ENCODE data around the gene LSM3.

LSM3 gene

DNA sequence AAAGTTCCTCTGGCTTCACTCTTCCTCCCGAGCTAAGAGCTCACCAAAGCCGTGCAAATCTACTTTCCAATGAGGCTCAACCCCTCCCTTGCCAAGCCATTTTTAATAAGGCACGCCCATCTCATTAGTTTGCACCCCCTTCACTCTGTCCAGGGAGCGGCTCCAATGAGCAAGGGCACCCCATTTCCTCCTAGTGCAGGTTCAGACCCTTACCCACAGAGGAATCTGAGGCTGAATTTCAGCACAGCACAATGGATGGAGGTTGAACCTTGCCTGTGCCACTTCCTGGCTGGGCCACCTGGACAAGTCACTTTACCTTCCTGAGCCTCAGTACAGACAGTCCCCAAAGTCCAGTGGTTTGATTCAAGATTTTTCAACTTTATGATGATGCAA, 25.7 kb upstream of the LSM3 start:
- no peak for DNase-seq (ENCODE audit: low spot score)
- TF ChIP-seq, protein P1, sequence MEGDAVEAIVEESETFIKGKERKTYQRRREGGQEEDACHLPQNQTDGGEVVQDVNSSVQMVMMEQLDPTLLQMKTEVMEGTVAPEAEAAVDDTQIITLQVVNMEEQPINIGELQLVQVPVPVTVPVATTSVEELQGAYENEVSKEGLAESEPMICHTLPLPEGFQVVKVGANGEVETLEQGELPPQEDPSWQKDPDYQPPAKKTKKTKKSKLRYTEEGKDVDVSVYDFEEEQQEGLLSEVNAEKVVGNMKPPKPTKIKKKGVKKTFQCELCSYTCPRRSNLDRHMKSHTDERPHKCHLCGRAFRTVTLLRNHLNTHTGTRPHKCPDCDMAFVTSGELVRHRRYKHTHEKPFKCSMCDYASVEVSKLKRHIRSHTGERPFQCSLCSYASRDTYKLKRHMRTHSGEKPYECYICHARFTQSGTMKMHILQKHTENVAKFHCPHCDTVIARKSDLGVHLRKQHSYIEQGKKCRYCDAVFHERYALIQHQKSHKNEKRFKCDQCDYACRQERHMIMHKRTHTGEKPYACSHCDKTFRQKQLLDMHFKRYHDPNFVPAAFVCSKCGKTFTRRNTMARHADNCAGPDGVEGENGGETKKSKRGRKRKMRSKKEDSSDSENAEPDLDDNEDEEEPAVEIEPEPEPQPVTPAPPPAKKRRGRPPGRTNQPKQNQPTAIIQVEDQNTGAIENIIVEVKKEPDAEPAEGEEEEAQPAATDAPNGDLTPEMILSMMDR (IDR thresholded peaks at IDR 0.05; ENCODE audit: extremely low read depth, missing control alignments), result no peak

DNA sequence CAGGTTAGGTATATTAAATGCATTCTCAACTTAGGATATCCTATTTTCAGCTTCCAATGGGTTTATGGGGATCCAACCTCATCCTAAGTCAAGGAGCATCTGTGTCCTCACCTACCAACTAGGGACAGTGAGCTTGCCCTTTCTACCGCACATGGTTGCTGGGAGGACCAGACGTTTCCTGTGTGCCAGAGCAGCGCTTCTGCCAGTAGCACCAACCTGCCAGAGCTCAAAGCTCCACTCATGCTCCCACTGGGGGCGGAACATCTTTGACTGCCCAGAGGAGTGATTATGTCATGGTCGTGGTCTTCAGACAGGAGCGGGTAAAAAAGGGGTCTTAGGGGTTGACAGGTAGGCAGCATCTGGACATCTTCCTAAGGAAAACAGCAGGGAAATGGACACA, 25.0 kb upstream of the LSM3 start:
- TF ChIP-seq, protein P1 (IDR thresholded peaks at IDR 0.05; ENCODE audit: extremely low read depth, missing control alignments), result no peak
- no peak for DNase-seq (ENCODE audit: low spot score)

DNA sequence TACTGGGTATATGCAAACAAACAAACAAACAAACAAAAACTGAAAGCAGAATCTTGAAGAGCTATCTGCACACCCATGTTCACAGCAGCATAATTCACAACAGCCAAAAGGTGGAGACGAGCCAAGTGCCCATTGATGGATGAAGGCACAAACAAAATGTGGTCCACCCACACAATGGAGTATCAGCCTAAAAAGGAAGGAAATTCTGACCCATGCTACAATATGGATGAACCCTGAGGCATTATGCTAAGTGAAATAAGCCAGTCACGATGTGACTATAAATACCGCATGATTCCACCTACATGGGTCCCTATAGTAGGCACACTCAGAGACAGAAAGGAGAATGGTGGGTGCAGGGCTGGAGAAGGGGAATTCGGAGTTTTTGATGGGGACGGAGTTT, 24.3 kb upstream of the LSM3 start:
- no peak for DNase-seq (ENCODE audit: low spot score)

DNA sequence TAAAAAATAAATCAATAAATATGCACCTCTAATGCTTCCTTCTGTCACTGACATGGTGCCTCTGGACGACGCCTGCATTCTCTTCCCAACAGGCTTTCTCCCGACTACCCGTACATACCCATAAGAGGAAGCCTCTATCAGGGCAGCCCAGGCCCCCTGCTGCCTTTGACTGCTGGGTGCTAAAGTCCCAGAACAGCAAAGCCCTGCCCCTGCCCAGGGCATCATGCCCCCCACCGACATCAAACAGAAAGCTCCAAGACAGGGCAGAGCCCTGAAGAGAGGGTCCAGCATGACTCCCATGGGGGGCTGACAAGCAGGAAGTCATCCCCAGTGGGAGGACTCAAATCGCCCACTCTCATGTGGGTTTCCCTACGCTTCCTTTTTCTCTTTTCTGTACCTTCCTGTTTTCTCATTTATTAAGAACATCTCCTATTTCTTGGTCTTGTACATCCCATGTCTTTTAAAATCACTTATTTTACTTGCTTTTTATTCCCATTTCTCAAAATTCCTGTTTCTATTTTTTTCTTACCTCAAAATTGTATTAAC, 23.6 kb upstream of the LSM3 start:
- DNase-seq (ENCODE audit: low spot score), result no peak
- TF ChIP-seq, protein P1 (IDR thresholded peaks at IDR 0.05; ENCODE audit: extremely low read depth, missing control alignments), result no peak

More for the DNA sequence above, 24.3 kb upstream of the LSM3 start:
- TF ChIP-seq, protein P1 (IDR thresholded peaks at IDR 0.05; ENCODE audit: extremely low read depth, missing control alignments), result no peak

DNA sequence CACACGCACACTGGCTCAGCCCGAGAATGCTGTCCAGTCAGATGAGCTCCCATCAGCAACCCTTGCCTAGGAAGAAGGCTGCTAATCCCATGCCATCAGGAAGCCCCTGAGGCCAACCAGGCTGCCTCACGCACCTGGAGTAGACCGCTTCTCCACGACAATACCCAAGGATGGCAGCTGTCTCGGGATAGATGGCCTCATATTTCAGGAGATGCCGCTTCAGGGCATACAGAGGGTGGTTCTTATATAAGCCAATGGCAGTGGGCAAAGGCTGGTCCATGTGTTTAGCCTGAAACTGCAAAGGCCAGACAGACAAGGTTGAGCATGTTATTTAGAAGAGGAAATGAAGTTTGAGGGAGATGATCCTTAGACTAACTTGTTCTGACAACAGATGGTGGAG, 22.4 kb upstream of the LSM3 start:
- TF ChIP-seq, protein P1 (IDR thresholded peaks at IDR 0.05; ENCODE audit: extremely low read depth, missing control alignments), result no peak
- DNase-seq (ENCODE audit: low spot score), result no peak

DNA sequence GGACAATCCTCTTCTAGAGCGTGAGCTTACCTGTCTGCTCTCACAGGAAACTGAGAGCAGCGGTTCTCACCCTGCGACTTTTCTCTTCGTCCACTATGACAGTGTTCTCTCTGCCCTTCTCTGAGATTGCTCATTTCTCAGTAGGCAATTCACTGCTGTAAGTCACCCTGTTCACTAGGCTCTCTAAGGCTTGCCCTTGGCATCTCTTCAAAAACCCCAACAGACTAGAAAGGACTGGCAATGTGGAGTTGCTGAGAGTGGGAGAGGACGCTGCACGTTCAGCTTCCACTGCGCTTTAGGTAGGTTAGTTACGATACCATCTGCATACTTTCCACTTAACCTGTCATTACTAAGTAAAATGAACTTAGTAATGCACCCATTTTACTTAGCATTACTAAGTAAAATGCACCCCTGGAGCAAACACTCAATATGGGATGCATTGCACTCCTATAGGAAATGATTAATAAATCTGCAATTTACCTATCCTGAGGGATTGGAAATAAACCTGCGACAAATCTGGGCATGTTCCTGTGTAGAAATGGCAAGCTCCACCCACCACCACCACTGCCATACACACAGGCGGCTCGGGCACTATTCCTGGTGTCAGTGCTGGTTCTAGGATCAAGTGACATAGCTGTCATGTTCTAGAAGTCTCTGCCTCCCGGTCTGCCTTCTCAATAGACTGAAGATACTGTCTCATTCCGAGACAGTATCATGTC, 21.6 kb upstream of the LSM3 start:
- TF ChIP-seq, protein P1 (IDR thresholded peaks at IDR 0.05; ENCODE audit: extremely low read depth, missing control alignments), result no peak
- DNase-seq (ENCODE audit: low spot score), result no peak

DNA sequence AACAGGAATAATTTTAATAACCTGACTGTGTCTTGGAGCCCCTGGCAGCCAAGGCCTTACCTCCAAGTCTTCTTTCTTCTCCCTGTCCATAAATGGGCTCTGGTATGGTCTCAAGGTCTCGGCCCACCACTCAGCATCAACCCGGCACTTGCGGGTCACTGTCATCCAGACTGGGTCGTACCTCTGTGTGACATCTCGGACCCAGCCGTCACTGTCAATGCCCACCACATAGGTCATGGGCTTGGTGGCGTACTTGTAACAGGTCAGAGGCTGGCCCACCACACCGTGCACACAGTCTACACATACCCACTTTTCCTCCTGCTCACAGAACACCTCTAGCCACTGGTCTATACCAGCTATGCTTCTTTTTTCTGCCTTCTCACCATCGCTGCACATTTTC, 20.7 kb upstream of the LSM3 start:
- no peak for DNase-seq (ENCODE audit: low spot score)
- TF ChIP-seq, protein P1 (IDR thresholded peaks at IDR 0.05; ENCODE audit: extremely low read depth, missing control alignments), result no peak

All from GM20000 (cell line).